ENCODE results near the gene SLC4A3. TPM values are rescaled to one million over a fixed set of nuclear protein-coding genes. Genes with fewer than 3 reads are reported as not detected.

Gene SLC4A3
- polyA plus RNA-seq, 1 of the 3 experiments (the other 2 are of a cell fraction): 12.3 TPM

- Histone ChIP-seq H3K9ac (peak overlapping the region; percentile 60), H3K9me3 (no peaks in the 10 kb centered on the region), H3K4me3 (ENCODE audit: low read depth in 2 of 2, low read length in 1 of 2) (peak overlapping the region; percentile 44 to 66), H3K27ac (ENCODE audit: low read depth in 2 of 2, low read length in 1 of 2) (peak overlapping the region in 1 of 2 experiments; percentile 49; a peak in 1 of 4 replicates), H3K9me2 (no peaks in the 10 kb centered on the region), H3K27me3 (ENCODE audit: insufficient read depth) (no peaks in the 10 kb centered on the region), H4K20me1 (ENCODE audit: insufficient read depth) (no peaks in the 10 kb centered on the region), H3K4me1 (ENCODE audit: control insufficient read depth in 1 of 2, insufficient read depth in 2 of 2, low read depth in 1 of 2, low read length in 1 of 2) (peaks cover 7 to 12% of the 10 kb centered on the region in 2 experiments; a peak in 2 of 4 replicates), H3F3A (replicated peaks; ENCODE audit: insufficient read depth) (peaks cover 4% of the 10 kb centered on the region), H3K4me2 (peak overlapping the region; percentile 83), H3K36me3 (replicated peaks in 1 of 2; ENCODE audit: control insufficient read depth in 1 of 2, insufficient read depth in 2 of 2, low read length in 1 of 2) (no peaks in the 10 kb centered on the region), H3K79me2 (ENCODE audit: insufficient read depth) (no peaks in the 10 kb centered on the region), H2AFZ (ENCODE audit: low read depth) (peak overlapping the region; percentile 90)
- TF ChIP-seq POLR2AphosphoS5 (IDR thresholded peaks at IDR 0.05; ENCODE audit: low read depth, low read length) (peak; percentile 45; the same call in 1 of the 2 replicates), PBX3 (IDR thresholded peaks at IDR 0.05) (peak; percentile 48; the same call in 1 of the 2 replicates), EP300 (IDR thresholded peaks at IDR 0.05; ENCODE audit: borderline replicate concordance in 1 of 2, low read depth in 1 of 2, low read length in 1 of 2) (no peak), TEAD4 (IDR thresholded peaks at IDR 0.05; ENCODE audit: borderline replicate concordance, insufficient read depth) (no peak), RAD21 (IDR thresholded peaks at IDR 0.05; ENCODE audit: low read length) (no peak)
- POLR2A ChIA-PET: no interaction called here
- WGBS (ENCODE audit: low lambda C conversion rate): 21% methylated on average over 18 of the region's 18 CpGs
- CTCF ChIA-PET: no interaction called here
- no peak for DNase-seq
Observed at GRCh38 chr2:219684721-219685689, 57.6 kb downstream of the SLC4A3 start.

GRCh38 chr2:219687272-219687671 lies 59.8 kb downstream of the SLC4A3 start:
- CTCF ChIA-PET: interaction anchor here (3.1 to 4.8 kb wide), 2 partner anchors 127 to 145 kb away, joined by 15 to 50 read pairs; no protein-coding TSS in a partner anchor
- no peak overlapping the region for H3K9ac ChIP-seq

More at GRCh38 chr2:219687272-219687671, 59.8 kb downstream of the SLC4A3 start:
- Histone ChIP-seq H3K27me3 (ENCODE audit: insufficient read depth) (0 out of 2 replicates have a peak, but pooled peaks cover 4% of the 10 kb centered on the region), H3K36me3 (replicated peaks in 1 of 2; ENCODE audit: control insufficient read depth in 1 of 2, insufficient read depth in 2 of 2, low read length in 1 of 2) (no peaks in the 10 kb centered on the region), H4K20me1 (ENCODE audit: insufficient read depth) (no peaks in the 10 kb centered on the region), H3K27ac (ENCODE audit: low read depth in 2 of 2, low read length in 1 of 2) (no peak overlapping the region), H2AFZ (ENCODE audit: low read depth) (0 out of 2 replicates have a peak overlapping the region, but pooled peaks have one; percentile 56), H3K9me3 (no peaks in the 10 kb centered on the region), H3F3A (replicated peaks; ENCODE audit: insufficient read depth) (peaks cover 4% of the 10 kb centered on the region), H3K79me2 (ENCODE audit: insufficient read depth) (no peaks in the 10 kb centered on the region), H3K4me2 (no peak overlapping the region), H3K4me1 (ENCODE audit: control insufficient read depth in 1 of 2, insufficient read depth in 2 of 2, low read depth in 1 of 2, low read length in 1 of 2) (peaks cover 7 to 12% of the 10 kb centered on the region in 2 experiments; a peak in 2 of 4 replicates), H3K4me3 (ENCODE audit: low read depth in 2 of 2, low read length in 1 of 2) (no peak overlapping the region), H3K9me2 (no peaks in the 10 kb centered on the region)
- POLR2A ChIA-PET: no interaction called here
- WGBS (ENCODE audit: low lambda C conversion rate): 47% methylated on average over 3 of the region's 3 CpGs
- DNase-seq: no peak
- TF ChIP-seq PBX3 (IDR thresholded peaks at IDR 0.05): no peak
- no peak for TF ChIP-seq GATA2 (CRISPR knock-in tag; IDR thresholded peaks at IDR 0.05)
- no peak for TF ChIP-seq ELF1 (IDR thresholded peaks at IDR 0.05)
- TF ChIP-seq MAX (IDR thresholded peaks at IDR 0.05; ENCODE audit: low read depth): no peak
- no peak for TF ChIP-seq EP300 (IDR thresholded peaks at IDR 0.05; ENCODE audit: borderline replicate concordance in 1 of 2, low read depth in 1 of 2, low read length in 1 of 2)
- no peak for TF ChIP-seq JUND (IDR thresholded peaks at IDR 0.05)
